ENCODE data around the gene PHOSPHO1. TPM values are rescaled to one million over a fixed set of nuclear protein-coding genes. Genes with fewer than 3 reads are reported as not detected.

PHOSPHO1 gene
- total and polyA plus RNA-seq, 2 of the 13 experiments (the other 11 are each of a cell fraction or from before 2014, with no cell fraction given): not detected

DNA sequence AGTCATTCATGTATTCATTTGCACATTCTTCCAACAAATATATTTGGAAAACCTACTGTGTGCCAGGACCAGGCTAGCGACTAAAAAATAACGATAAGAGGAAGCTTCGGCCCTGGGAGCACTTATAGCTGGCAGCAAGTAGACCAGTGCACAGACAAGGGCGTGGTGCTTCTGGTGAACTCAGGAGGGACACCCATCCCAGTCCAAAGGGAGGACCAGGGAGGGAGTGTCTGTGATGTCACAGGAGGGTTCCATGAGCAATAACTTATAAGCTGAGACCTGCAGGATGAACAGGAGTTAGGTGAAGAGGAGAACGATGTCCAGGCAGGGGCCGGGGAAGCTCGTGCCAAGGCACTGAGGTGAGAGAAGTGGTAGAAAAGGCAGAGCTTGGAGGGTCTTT, 17.4 kb upstream of the PHOSPHO1 start:
- FAIRE-seq: no peak
- WGBS (ENCODE audit: low lambda C conversion rate): 73% methylated on average over 7 of the region's 7 CpGs
- no peak for ATAC-seq
- Histone ChIP-seq H3K27me3 (ENCODE audit: control insufficient read depth in 1 of 2, insufficient read depth in 2 of 2, low read length in 2 of 2) (peaks cover 1 to 34% of the 10 kb centered on the region in 2 experiments; a peak in 4 of 5 replicates), H2AFZ (ENCODE audit: low read length) (no peak overlapping the region), H4K20me1 (ENCODE audit: insufficient read depth, low read length) (no peaks in the 10 kb centered on the region), H3K79me2 (ENCODE audit: insufficient read depth, low read length) (no peaks in the 10 kb centered on the region), H3K9ac (ENCODE audit: insufficient read depth, low read depth, low read length) (no peak overlapping the region), H3K4me3 (replicated peaks in 1 of 3; ENCODE audit: insufficient read depth in 1 of 3, low read depth in 2 of 3, low read length in 3 of 3) (no peak overlapping the region), H3K9me3 (ENCODE audit: low read length) (no peaks in the 10 kb centered on the region), H3K27ac (ENCODE audit: extremely low read length, insufficient read depth, low read length) (no peak overlapping the region), H3K4me1 (ENCODE audit: insufficient read depth, low read length) (peaks cover 6% of the 10 kb centered on the region; the same call in 1 of the 2 replicates), H3K36me3 (replicated peaks in 1 of 2; ENCODE audit: control insufficient read depth in 1 of 2, insufficient read depth in 2 of 2, low read length in 2 of 2) (no peaks in the 10 kb centered on the region), H3K4me2 (ENCODE audit: low read depth, low read length) (no peak overlapping the region)
- DNase-seq (ENCODE audit: low spot score): no peak
- ChIA-PET CTCF (ENCODE audit: low intra/inter-chr PET ratio, low total read pairs) (no interaction called here), POLR2A (no interaction called here)
- 0 out of 2 replicates have a peak, but pooled peaks have one; percentile 18 for TF ChIP-seq CREB1 (IDR thresholded peaks at IDR 0.05)
- no peak for TF ChIP-seq CREB1 (CRISPR knock-in tag; IDR thresholded peaks at IDR 0.05)
- TF ChIP-seq, protein P1, sequence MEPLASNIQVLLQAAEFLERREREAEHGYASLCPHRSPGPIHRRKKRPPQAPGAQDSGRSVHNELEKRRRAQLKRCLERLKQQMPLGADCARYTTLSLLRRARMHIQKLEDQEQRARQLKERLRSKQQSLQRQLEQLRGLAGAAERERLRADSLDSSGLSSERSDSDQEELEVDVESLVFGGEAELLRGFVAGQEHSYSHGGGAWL (CRISPR knock-in tag; IDR thresholded peaks at IDR 0.05): no peak
- in situ Hi-C loops (cut with HindIII; ENCODE audit: extremely low pct_ligation_motif_present, low pct_unique_long_range_greater_than_20kb): no loop called here
- BruUV-seq (replicated peaks): no TSS peak
- intact Hi-C loops (cut with micrococcal nuclease; ENCODE audit: unreplicated experiment): no loop called here

DNA sequence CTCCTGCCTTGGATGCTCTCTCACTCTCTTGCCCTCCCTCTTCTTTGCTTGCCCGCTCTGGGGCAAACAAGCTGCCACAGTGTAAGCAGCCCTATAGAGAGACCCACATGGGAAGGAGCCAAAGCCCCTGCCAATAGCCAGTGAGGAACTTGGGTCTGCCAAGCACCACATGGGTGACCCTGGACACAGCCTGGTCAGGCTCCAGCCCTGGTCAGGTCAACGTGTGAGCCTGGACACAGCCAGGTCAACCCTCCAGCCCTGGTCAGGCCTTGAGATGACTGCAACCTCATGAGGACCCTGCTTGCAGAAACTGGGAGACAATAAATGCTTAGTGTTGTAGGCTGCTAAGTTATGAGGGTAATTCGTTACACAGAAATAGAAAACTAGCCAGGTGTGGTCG, 14.3 kb upstream of the PHOSPHO1 start:
- H3K9ac ChIP-seq (ENCODE audit: insufficient read depth, low read depth, low read length): no peak overlapping the region
- ATAC-seq (peak; percentile 59), DNase-seq (ENCODE audit: low spot score) (no peak), FAIRE-seq (no peak)
- no peaks in the 10 kb centered on the region for H3K4me1 ChIP-seq (ENCODE audit: insufficient read depth, low read length)
- H3K4me3 ChIP-seq (replicated peaks in 1 of 3; ENCODE audit: insufficient read depth in 1 of 3, low read depth in 2 of 3, low read length in 3 of 3): no peak overlapping the region
- in situ Hi-C loops (cut with HindIII; ENCODE audit: extremely low pct_ligation_motif_present, low pct_unique_long_range_greater_than_20kb) (no loop called here), intact Hi-C loops (cut with micrococcal nuclease; ENCODE audit: unreplicated experiment) (no loop called here)
- H3K4me2 ChIP-seq (ENCODE audit: low read depth, low read length): no peak overlapping the region
- 85% methylated on average over 3 of the region's 4 CpGs for WGBS (ENCODE audit: low lambda C conversion rate)
- H2AFZ ChIP-seq (ENCODE audit: low read length): no peak overlapping the region
- no peak overlapping the region for H3K27ac ChIP-seq (ENCODE audit: extremely low read length, insufficient read depth, low read length)
- H3K36me3 ChIP-seq (replicated peaks in 1 of 2; ENCODE audit: control insufficient read depth in 1 of 2, insufficient read depth in 2 of 2, low read length in 2 of 2): no peaks in the 10 kb centered on the region
- no peaks in the 10 kb centered on the region for H3K9me3 ChIP-seq (ENCODE audit: low read length)
- BruUV-seq (replicated peaks): no TSS peak
- ChIA-PET CTCF (ENCODE audit: low intra/inter-chr PET ratio, low total read pairs) (no interaction called here), POLR2A (no interaction called here)
- no peaks in the 10 kb centered on the region for H3K79me2 ChIP-seq (ENCODE audit: insufficient read depth, low read length)
- H4K20me1 ChIP-seq (ENCODE audit: insufficient read depth, low read length): no peaks in the 10 kb centered on the region
- TF ChIP-seq GFI1 (CRISPR knock-in tag; IDR thresholded peaks at IDR 0.05; ENCODE audit: borderline replicate concordance): no peak
- no peak for TF ChIP-seq MEF2D (CRISPR knock-in tag; IDR thresholded peaks at IDR 0.05)
- no peak for TF ChIP-seq ZNF678 (CRISPR knock-in tag; IDR thresholded peaks at IDR 0.05)
- TF ChIP-seq ZNF75D (CRISPR knock-in tag; IDR thresholded peaks at IDR 0.05; ENCODE audit: borderline replicate concordance): no peak
- TF ChIP-seq KAT2B (IDR thresholded peaks at IDR 0.05; ENCODE audit: borderline replicate concordance, low read depth, low read length): no peak
- no peak for TF ChIP-seq MTF2 (CRISPR knock-in tag; IDR thresholded peaks at IDR 0.05; ENCODE audit: borderline replicate concordance)
- no peak for TF ChIP-seq PAX8 (CRISPR knock-in tag; IDR thresholded peaks at IDR 0.05; ENCODE audit: borderline replicate concordance)
- TF ChIP-seq ZNF766 (CRISPR knock-in tag; IDR thresholded peaks at IDR 0.05; ENCODE audit: borderline replicate concordance): no peak
- peaks cover 1 to 26% of the 10 kb centered on the region in 2 experiments; a peak in 4 of 5 replicates for H3K27me3 ChIP-seq (ENCODE audit: control insufficient read depth in 1 of 2, insufficient read depth in 2 of 2, low read length in 2 of 2)
